HEK293 (cell line): ENCODE measurements around the gene MYOM1.

Source experiments
- CTCF ChIA-PET: fragments of 350-600 bp; formaldehyde crosslinking; extraction: SDS; loops from one replicate; lab custom pipeline; 2021; ENCODE audit warnings: antibody characterized with exemption; lab: Yijun Ruan, JAX
- POLR2A ChIA-PET: fragments of 300-600 bp; formaldehyde crosslinking; extraction: SDS; loops from one replicate; lab custom pipeline; 2020; ENCODE audit warnings: antibody characterized with exemption, inconsistent platforms; lab: Yijun Ruan, JAX
- H3K27ac ChIP-seq: fragments of 200-500 bp; sonication (Bioruptor generic); 2 replicates; pipeline ENCODE4 v1.5.1; 2014; ENCODE audit warnings: low read depth, low read length, control low read depth, inconsistent platforms; ENCODE audit errors: extremely low read depth
- H3K36me3 ChIP-seq, 2 experiments: fragments of 200-500 bp in 1 of 2; sonication (Bioruptor generic) in 1 of 2; 1 replicate in 1 of 2; 2 replicates in 1 of 2; pipeline ENCODE4 v1.5.1; 2014 to 2017; ENCODE audit warnings: inconsistent platforms in 2 of 2, low read length in 2 of 2; ENCODE audit not compliant: control insufficient read depth in 2 of 2, insufficient read depth in 1 of 2
- H3K4me1 ChIP-seq: fragments of 200-500 bp; sonication (Bioruptor generic); 2 replicates; pipeline ENCODE4 v1.5.1; 2014; ENCODE audit warnings: mild to moderate bottlenecking, low read length, inconsistent platforms; ENCODE audit not compliant: control insufficient read depth, insufficient read depth
- H3K4me3 ChIP-seq: 2 replicates; pipeline ENCODE4 v1.5.1; 2011; ENCODE audit warnings: low read depth, mild to moderate bottlenecking, control low read depth, low read length, moderate library complexity
- H3K9me3 ChIP-seq: fragments of 200-500 bp; sonication (Bioruptor generic); 2 replicates; pipeline ENCODE4 v1.5.1; 2014; ENCODE audit warnings: low read depth, low read length, inconsistent platforms; ENCODE audit not compliant: control insufficient read depth, insufficient read depth
- BCL11B ChIP-seq: fragments of 450-650 bp; formaldehyde crosslinking; IDR thresholded peaks from 2 replicates; pipeline ENCODE4 v1.5.1; 2016; ENCODE audit warnings: low read depth, missing biosample characterization, missing genetic modification characterization
- INSM2 ChIP-seq: fragments of 450-650 bp; formaldehyde crosslinking; IDR thresholded peaks from 2 replicates; pipeline ENCODE4 v1.5.1; 2016; ENCODE audit warnings: missing biosample characterization, missing genetic modification characterization
- OVOL3 ChIP-seq: fragments of 450-650 bp; formaldehyde crosslinking; IDR thresholded peaks from 2 replicates; pipeline ENCODE4 v1.5.1; 2016; ENCODE audit warnings: missing biosample characterization, missing genetic modification characterization
- REPIN1 ChIP-seq: fragments of 450-650 bp; formaldehyde crosslinking; IDR thresholded peaks from 2 replicates; pipeline ENCODE4 v1.5.1; 2017; ENCODE audit warnings: missing biosample characterization, missing genetic modification characterization, low read depth
- SP7 ChIP-seq: fragments of 450-650 bp; formaldehyde crosslinking; IDR thresholded peaks from 2 replicates; pipeline ENCODE4 v1.5.1; 2016; ENCODE audit warnings: missing biosample characterization, missing genetic modification characterization
- TRIM28 ChIP-seq: IDR thresholded peaks from 2 replicates; pipeline ENCODE4 v1.6.1; 2011; ENCODE audit warnings: low read length, control low read depth, borderline replicate concordance
- WT1 ChIP-seq: fragments of 450-650 bp; formaldehyde crosslinking; IDR thresholded peaks from 2 replicates; pipeline ENCODE4 v1.5.1; 2016; ENCODE audit warnings: missing biosample characterization, missing genetic modification characterization
- ZBTB20 ChIP-seq: fragments of 450-650 bp; formaldehyde crosslinking; IDR thresholded peaks from 2 replicates; pipeline ENCODE4 v1.5.1; 2016; ENCODE audit warnings: missing biosample characterization, missing genetic modification characterization
- ZNF138 ChIP-seq: fragments of 450-650 bp; formaldehyde crosslinking; IDR thresholded peaks from 2 replicates; pipeline ENCODE4 v1.5.1; 2016; ENCODE audit warnings: missing biosample characterization, missing genetic modification characterization, borderline replicate concordance
- ZNF155 ChIP-seq: fragments of 450-650 bp; formaldehyde crosslinking; IDR thresholded peaks from 2 replicates; pipeline ENCODE4 v1.5.1; 2016; ENCODE audit warnings: missing biosample characterization, missing genetic modification characterization
- ZNF174 ChIP-seq: fragments of 450-650 bp; formaldehyde crosslinking; IDR thresholded peaks from 2 replicates; pipeline ENCODE4 v1.5.0; 2017; ENCODE audit warnings: missing biosample characterization, mild to moderate bottlenecking, missing genetic modification characterization
- ZNF239 ChIP-seq: fragments of 450-650 bp; formaldehyde crosslinking; IDR thresholded peaks from 2 replicates; pipeline ENCODE4 v1.5.1; 2016; ENCODE audit warnings: missing biosample characterization, missing genetic modification characterization
- ZNF248 ChIP-seq: fragments of 450-650 bp; formaldehyde crosslinking; IDR thresholded peaks from 2 replicates; pipeline ENCODE4 v1.5.1; 2017; ENCODE audit warnings: missing biosample characterization, missing genetic modification characterization
- ZNF280C ChIP-seq: fragments of 450-650 bp; formaldehyde crosslinking; IDR thresholded peaks from 2 replicates; pipeline ENCODE4 v1.5.1; 2016; ENCODE audit warnings: missing biosample characterization, missing genetic modification characterization
- ZNF302 ChIP-seq: fragments of 450-650 bp; formaldehyde crosslinking; IDR thresholded peaks from 2 replicates; pipeline ENCODE4 v1.5.1; 2016; ENCODE audit warnings: missing biosample characterization, missing genetic modification characterization, low read depth
- ZNF350 ChIP-seq: fragments of 450-650 bp; formaldehyde crosslinking; IDR thresholded peaks from 2 replicates; pipeline ENCODE4 v1.5.0; 2017; ENCODE audit warnings: missing biosample characterization, mild to moderate bottlenecking, missing genetic modification characterization
- ZNF362 ChIP-seq: fragments of 450-650 bp; formaldehyde crosslinking; IDR thresholded peaks from 2 replicates; pipeline ENCODE4 v1.5.1; 2016; ENCODE audit warnings: missing biosample characterization, missing genetic modification characterization
- ZNF394 ChIP-seq: fragments of 450-650 bp; formaldehyde crosslinking; IDR thresholded peaks from 2 replicates; pipeline ENCODE4 v1.5.1; 2016; ENCODE audit warnings: missing biosample characterization, missing genetic modification characterization, mild to moderate bottlenecking, moderate library complexity, borderline replicate concordance
- ZNF398 ChIP-seq: fragments of 450-650 bp; formaldehyde crosslinking; IDR thresholded peaks from 2 replicates; pipeline ENCODE4 v1.5.1; 2017; ENCODE audit warnings: missing biosample characterization, missing genetic modification characterization
- ZNF544 ChIP-seq: fragments of 450-650 bp; formaldehyde crosslinking; IDR thresholded peaks from 2 replicates; pipeline ENCODE4 v1.5.0; 2017; ENCODE audit warnings: missing biosample characterization, missing genetic modification characterization
- ZNF626 ChIP-seq: fragments of 450-650 bp; sonication (Bioruptor Pico); formaldehyde crosslinking; IDR thresholded peaks from 2 replicates; pipeline ENCODE4 v1.5.1; 2018; ENCODE audit warnings: missing biosample characterization, missing genetic modification characterization, inconsistent platforms
- ZNF747 ChIP-seq: fragments of 450-650 bp; formaldehyde crosslinking; IDR thresholded peaks from 2 replicates; pipeline ENCODE4 v1.5.1; 2016; ENCODE audit warnings: missing biosample characterization, missing genetic modification characterization
- ZSCAN4 ChIP-seq: fragments of 450-650 bp; formaldehyde crosslinking; IDR thresholded peaks from 2 replicates; pipeline ENCODE4 v1.5.1; 2017; ENCODE audit warnings: missing biosample characterization, missing genetic modification characterization

The MYOM1 gene

GRCh38 chr18:3084206-3084605 lies 135.6 kb downstream of the MYOM1 start:
- ChIA-PET CTCF (interaction anchor here (0.6 to 1.4 kb wide), 3 partner anchors 21 to 28 kb away, joined by 3 to 4 read pairs (median 3); no protein-coding TSS in a partner anchor), POLR2A (no interaction called here)
- H3K9me3 ChIP-seq: no peaks in the 10 kb centered on the region
- H3K4me3 ChIP-seq: no peak overlapping the region
- no peak overlapping the region for H3K27ac ChIP-seq
- H3K36me3 ChIP-seq: no peaks in the 10 kb centered on the region
- no peak for TF ChIP-seq ZNF362 (tag by site-specific recombination)
- TF ChIP-seq ZNF174 (tag by site-specific recombination): no peak
- TF ChIP-seq ZNF398 (tag by site-specific recombination): no peak
- no peak for TF ChIP-seq INSM2 (tag by site-specific recombination)
- TF ChIP-seq ZNF747: no peak
- no peak for TF ChIP-seq ZNF544 (tag by site-specific recombination)
- TF ChIP-seq BCL11B (tag by site-specific recombination): no peak
- TF ChIP-seq REPIN1 (tag by site-specific recombination): no peak
- TF ChIP-seq ZNF138: no peak
- TF ChIP-seq ZNF394: no peak
- 0 out of 2 replicates have a peak, but pooled peaks cover 4% of the 10 kb centered on the region for H3K4me1 ChIP-seq

- no peaks in the 10 kb centered on the region for H3K36me3 ChIP-seq
- 0 out of 2 replicates have a peak, but pooled peaks cover 4% of the 10 kb centered on the region for H3K4me1 ChIP-seq
- H3K27ac ChIP-seq: no peak overlapping the region
- POLR2A ChIA-PET: no interaction called here
- TF ChIP-seq ZNF544 (tag by site-specific recombination): no peak
- no peak for TF ChIP-seq ZBTB20
- TF ChIP-seq ZSCAN4 (tag by site-specific recombination): no peak
- no peak for TF ChIP-seq ZNF302 (tag by site-specific recombination)
- no peak for TF ChIP-seq TRIM28
- TF ChIP-seq, all 188 proteins: peak for 0
- CTCF ChIA-PET: interaction anchor here (0.7 to 1.4 kb wide), 2 partner anchors 20 to 22 kb away, joined by 3 to 4 read pairs; no protein-coding TSS in a partner anchor
- Histone ChIP-seq H3K9me3 (no peaks in the 10 kb centered on the region), H3K4me3 (no peak overlapping the region)
These were observed 136.0 kb downstream of the MYOM1 start for GRCh38 chr18:3083766-3084165.

GRCh38 chr18:3081584-3081991 lies 138.2 kb downstream of the MYOM1 start:
- H3K4me3 ChIP-seq: no peak overlapping the region
- ChIA-PET CTCF (interaction anchor here (1.4 kb wide), 1 partner anchor 47 kb away, joined by 3 read pairs; no protein-coding TSS in a partner anchor), POLR2A (no interaction called here)
- no peaks in the 10 kb centered on the region for H3K36me3 ChIP-seq
- no peaks in the 10 kb centered on the region for H3K4me1 ChIP-seq
- TF ChIP-seq OVOL3 (tag by site-specific recombination) (no peak), ZNF248 (tag by site-specific recombination) (no peak), WT1 (tag by site-specific recombination) (no peak), ZNF626 (tag by site-specific recombination) (no peak), ZNF239 (no peak), ZNF350 (tag by site-specific recombination) (no peak), ZNF155 (no peak), ZNF280C (tag by site-specific recombination) (no peak), SP7 (tag by site-specific recombination) (no peak)
- H3K27ac ChIP-seq: no peak overlapping the region
- no peaks in the 10 kb centered on the region for H3K9me3 ChIP-seq
